Colonic mucosa (tissue), 4 donors: ENCODE results near the gene HTR6. TPM values are rescaled to one million over a fixed set of nuclear protein-coding genes. Genes with fewer than 3 reads are reported as not detected.
A peak's percentile ranks its signal among the peaks of the same experiment; 100 is the strongest.

Experiments used
- DNase-seq: peaks from one replicate; pipeline ENCODE4 v3.0.0-alpha.2; 2020
- H3K27ac ChIP-seq: fragments of 200-600 bp; one replicate; pipeline ENCODE4 v1.8.0; 2021
- H3K27me3 ChIP-seq: fragments of 200-600 bp; one replicate; pipeline ENCODE4 v1.8.0; 2021
- H3K36me3 ChIP-seq: fragments of 200-600 bp; one replicate; pipeline ENCODE4 v1.8.0; 2021
- H3K4me1 ChIP-seq: fragments of 200-600 bp; one replicate; pipeline ENCODE4 v1.8.0; 2021; ENCODE audit warnings: mild to moderate bottlenecking
- H3K4me3 ChIP-seq: fragments of 200-600 bp; one replicate; pipeline ENCODE4 v1.8.0; 2021
- H3K9ac ChIP-seq, 2 donors: one replicate each; pipeline ENCODE4 v1.7.0; 2013; ENCODE audit warnings: control low read depth in 2 of 2, low read depth in 2 of 2, low read length in 2 of 2
- H3K9me3 ChIP-seq: fragments of 200-600 bp; one replicate; pipeline ENCODE4 v1.8.0; 2021
- intact Hi-C: fragments of 100-400 bp; cut with DNase I; formaldehyde crosslinking; loops from one replicate; pipeline ENCODE4 v1.14.1; 2022
- total RNA-seq, 2 donors: library from RNA; stranded (reverse); fragmentation: NEBNext Ultra II Directional in 1 of 2; extraction: Animal tissue kit (Norgen Biotek cat#: 25700) in 1 of 2; gene quantifications; one replicate each; pipeline ENCODE4 v1.2.1, GENCODE V29; 2021
- TF ChIP-seq, protein P1 (sequence below): fragments of 200-600 bp; IDR thresholded peaks from one replicate; pipeline ENCODE4 v1.8.0; 2022; ENCODE audit warnings: antibody characterized with exemption, mild to moderate bottlenecking
- donor health status: healthy.
- donor health status: DM: no; HTN: no; CAD: no.
- donor health status: DM: no; HTN: no; CAD: no.

The HTR6 gene
- total RNA-seq, 2 donors from 2014 or later = not detected

DNA sequence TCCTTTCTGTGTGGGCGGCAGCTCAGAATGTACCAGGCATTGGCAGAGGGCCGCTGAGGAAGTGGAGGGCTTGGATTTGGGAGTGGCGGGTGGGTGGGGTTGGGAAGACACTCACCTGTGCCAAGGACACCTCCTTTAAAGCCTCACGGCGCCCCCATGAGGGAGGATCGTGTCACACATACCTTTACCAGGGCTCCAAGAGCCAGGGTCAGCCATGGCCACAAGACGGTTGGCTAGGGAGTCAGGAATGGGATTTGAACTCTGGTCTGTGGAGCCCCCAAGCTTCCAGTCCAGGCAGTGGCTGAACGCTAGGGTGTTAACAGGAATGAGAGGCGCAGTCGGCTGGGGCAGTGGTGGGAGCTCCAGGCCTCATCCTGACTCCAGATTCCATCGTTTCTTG is 16.0 kb upstream of the HTR6 start:
- peaks cover 33% of the 10 kb centered on the region for H3K4me1 ChIP-seq
- no peaks in the 10 kb centered on the region for H3K9me3 ChIP-seq
- intact Hi-C loops = no loop called here
- peak overlapping the region; percentile 86 for H3K27ac ChIP-seq
- H3K4me3 ChIP-seq = peak overlapping the region; percentile 12
- peak overlapping the region in 1 of 2 donors; percentile 99 for H3K9ac ChIP-seq
- TF ChIP-seq, protein P1, sequence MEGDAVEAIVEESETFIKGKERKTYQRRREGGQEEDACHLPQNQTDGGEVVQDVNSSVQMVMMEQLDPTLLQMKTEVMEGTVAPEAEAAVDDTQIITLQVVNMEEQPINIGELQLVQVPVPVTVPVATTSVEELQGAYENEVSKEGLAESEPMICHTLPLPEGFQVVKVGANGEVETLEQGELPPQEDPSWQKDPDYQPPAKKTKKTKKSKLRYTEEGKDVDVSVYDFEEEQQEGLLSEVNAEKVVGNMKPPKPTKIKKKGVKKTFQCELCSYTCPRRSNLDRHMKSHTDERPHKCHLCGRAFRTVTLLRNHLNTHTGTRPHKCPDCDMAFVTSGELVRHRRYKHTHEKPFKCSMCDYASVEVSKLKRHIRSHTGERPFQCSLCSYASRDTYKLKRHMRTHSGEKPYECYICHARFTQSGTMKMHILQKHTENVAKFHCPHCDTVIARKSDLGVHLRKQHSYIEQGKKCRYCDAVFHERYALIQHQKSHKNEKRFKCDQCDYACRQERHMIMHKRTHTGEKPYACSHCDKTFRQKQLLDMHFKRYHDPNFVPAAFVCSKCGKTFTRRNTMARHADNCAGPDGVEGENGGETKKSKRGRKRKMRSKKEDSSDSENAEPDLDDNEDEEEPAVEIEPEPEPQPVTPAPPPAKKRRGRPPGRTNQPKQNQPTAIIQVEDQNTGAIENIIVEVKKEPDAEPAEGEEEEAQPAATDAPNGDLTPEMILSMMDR = peak; percentile 32
- peak; percentile 90 for DNase-seq
- no peaks in the 10 kb centered on the region for H3K27me3 ChIP-seq
- H3K36me3 ChIP-seq = no peaks in the 10 kb centered on the region

DNA sequence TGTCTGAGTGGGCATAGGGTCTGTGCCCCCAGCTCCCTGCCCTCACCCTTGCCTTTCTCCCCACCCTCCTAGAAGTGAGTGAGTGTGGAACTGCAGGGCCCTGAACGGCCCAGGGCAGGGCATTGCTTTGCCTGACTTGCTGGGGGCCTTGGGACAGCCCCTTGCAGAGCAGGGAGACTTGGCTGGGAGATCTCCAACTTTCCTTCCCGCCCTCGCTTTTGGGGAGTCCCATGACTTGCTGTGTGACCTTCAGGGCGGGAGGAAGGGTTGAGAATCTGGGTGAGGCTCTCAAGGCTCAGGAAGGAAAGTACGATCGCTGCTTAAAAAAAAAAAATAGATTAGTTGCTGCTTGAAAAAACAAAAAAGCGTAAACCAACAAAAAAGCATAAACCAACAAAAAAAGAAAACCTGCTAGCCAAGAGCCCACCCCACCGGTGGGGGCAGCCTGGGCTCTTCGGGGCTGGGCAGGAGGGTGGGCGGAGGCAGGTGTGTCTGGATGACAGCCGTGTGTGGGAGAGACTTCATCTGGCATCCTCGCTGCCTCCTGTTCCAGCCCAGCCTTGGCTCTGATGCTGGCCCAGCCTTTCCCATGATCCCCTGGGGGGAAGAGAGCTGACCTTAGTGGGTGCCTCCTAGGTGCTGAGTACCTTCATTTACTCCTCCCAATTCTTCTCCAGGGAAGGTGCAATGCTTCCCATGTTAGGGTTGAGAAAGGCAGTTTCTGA is 14.1 kb upstream of the HTR6 start:
- no peak for DNase-seq
- peaks cover 33% of the 10 kb centered on the region for H3K4me1 ChIP-seq

GRCh38 chr1:19651141-19651737 is 13.4 kb upstream of the HTR6 start:
- Histone ChIP-seq H3K9ac (peak overlapping the region; percentile 57 to 77), H3K4me1 (peaks cover 33% of the 10 kb centered on the region), H3K27me3 (no peaks in the 10 kb centered on the region), H3K4me3 (no peak overlapping the region), H3K36me3 (peaks cover 8% of the 10 kb centered on the region), H3K27ac (peak overlapping the region; percentile 43), H3K9me3 (no peaks in the 10 kb centered on the region)
- TF ChIP-seq, protein P1 = peak; percentile 33
- intact Hi-C loops = loop anchor here (5.0 kb wide), 3 partner anchors 169 to 309 kb away; no protein-coding TSS in a partner anchor
- DNase-seq = no peak

More for the DNA sequence above, 14.1 kb upstream of the HTR6 start:
- peak overlapping the region; percentile 43 for H3K27ac ChIP-seq
- TF ChIP-seq, protein P1 = no peak
- intact Hi-C loops = loop anchor here (5.0 kb wide), 3 partner anchors 168 to 308 kb away; no protein-coding TSS in a partner anchor
- H3K9ac ChIP-seq = peak overlapping the region; percentile 57 to 77
- no peaks in the 10 kb centered on the region for H3K9me3 ChIP-seq
- H3K36me3 ChIP-seq = peaks cover 4% of the 10 kb centered on the region
- H3K4me3 ChIP-seq = no peak overlapping the region
- H3K27me3 ChIP-seq = no peaks in the 10 kb centered on the region

DNA sequence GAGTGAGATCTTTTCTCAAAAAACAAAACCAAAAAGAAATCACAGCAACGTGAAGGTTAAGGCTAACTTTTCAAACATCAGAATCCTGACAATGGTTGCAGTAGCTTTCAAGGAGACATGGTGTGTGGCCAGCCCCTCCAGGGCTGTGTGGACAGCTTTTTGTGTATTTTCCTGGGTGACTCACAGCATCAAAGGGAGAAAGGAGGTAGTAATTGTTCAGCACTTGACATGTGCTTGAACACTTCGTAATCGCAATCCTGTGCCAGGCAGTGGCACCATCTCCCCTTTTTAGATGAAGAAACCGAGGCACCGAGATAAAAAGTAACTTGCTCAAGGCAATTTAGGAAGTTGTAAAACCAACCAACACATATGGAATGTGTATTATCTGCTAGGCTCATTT is 10.3 kb upstream of the HTR6 start:
- intact Hi-C loops = loop anchor here (5.0 kb wide), 3 partner anchors 172 to 312 kb away; no protein-coding TSS in a partner anchor
- no peak for DNase-seq
- peaks cover 14% of the 10 kb centered on the region for H3K4me1 ChIP-seq
- no peak overlapping the region for H3K4me3 ChIP-seq
- H3K9me3 ChIP-seq = no peaks in the 10 kb centered on the region
- TF ChIP-seq, protein P1 = no peak
- no peak overlapping the region for H3K27ac ChIP-seq
- peaks cover 8% of the 10 kb centered on the region for H3K36me3 ChIP-seq
- no peak overlapping the region for H3K9ac ChIP-seq
- no peaks in the 10 kb centered on the region for H3K27me3 ChIP-seq

GRCh38 chr1:19654886-19655717 is 9.6 kb upstream of the HTR6 start:
- TF ChIP-seq, protein P1 = no peak
- Histone ChIP-seq H3K36me3 (peaks cover 8% of the 10 kb centered on the region), H3K9ac (no peak overlapping the region), H3K27ac (no peak overlapping the region), H3K9me3 (no peaks in the 10 kb centered on the region), H3K4me3 (no peak overlapping the region), H3K4me1 (peaks cover 12% of the 10 kb centered on the region), H3K27me3 (no peaks in the 10 kb centered on the region)
- intact Hi-C loops = loop anchor here (5.0 kb wide), 3 partner anchors 173 to 313 kb away; no protein-coding TSS in a partner anchor
- no peak for DNase-seq
